Suppressor macrophage treated with lipopolysaccharide for 4 hours (primary cell): ENCODE data around the gene CERS6.
"Not testable (repeated sequence)": the region's sequence is repeated elsewhere in the genome, so short reads cannot be mapped to it uniquely, and the experiment has no call there.

ENCODE experiments used
- DNase-seq: peaks from one replicate; pipeline ENCODE4 v3.0.0-alpha.2; 2020

Gene CERS6

DNA sequence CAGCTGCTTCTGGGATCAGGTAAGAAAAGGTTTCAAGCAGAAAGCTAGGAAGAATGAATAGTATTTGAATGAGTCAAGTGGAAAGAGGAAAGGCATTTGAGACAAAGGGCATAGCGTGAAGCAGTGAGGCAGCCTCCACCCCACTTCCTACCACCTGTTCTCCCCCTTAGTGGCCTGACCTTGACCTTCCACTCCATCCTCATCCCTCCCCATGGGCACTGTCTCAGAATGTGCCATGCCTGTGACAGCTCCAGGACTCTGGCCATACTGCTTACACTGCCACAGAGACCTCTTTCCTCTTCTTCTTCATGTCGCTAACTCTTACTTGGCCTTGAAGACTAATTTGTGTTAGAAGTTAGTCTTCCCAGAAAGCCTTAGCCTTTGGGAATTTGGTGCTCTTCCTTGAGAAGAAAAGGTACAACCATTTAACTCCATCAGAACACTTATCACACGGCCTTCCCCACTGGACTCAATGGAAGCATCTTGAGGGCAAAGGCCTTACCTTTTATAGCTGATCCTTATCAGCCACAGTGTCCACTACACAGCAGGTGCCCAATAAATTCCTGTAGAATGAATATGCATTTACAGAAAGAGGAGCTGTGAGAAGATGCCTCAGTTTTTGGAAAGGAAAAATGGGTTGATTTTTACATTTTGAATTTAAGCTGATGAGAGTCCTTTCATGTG, 331.2 kb downstream of the CERS6 start:
- no peak for DNase-seq

DNA sequence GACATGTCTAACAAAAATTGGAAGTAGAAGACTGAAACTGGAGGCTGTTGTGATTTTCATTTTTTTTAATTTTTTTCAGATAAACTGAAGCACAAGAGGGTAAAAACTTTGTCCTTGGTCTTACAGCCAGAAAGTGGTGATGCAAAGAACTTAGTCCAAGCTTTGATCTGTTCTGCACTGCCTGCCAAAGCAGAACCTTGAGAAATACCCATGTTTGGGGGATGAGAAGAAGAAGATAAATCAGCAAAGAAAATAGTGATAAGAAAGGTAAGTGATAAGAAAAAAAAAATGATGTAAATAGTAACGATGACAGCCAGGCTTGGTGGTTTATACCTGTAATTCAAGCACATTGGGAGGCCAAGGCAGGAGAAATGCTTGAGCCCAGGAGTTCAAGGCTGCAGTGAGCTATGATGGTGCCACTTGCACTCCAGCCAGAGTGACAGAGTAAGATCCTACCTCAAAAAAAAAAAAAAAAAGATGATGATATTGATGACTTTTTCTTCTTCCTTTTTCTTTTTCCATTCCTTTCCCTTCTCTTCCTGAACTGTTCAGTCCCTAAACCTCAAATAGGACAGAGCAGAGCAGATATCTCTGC, 331.8 kb downstream of the CERS6 start:
- no peak for DNase-seq

DNA sequence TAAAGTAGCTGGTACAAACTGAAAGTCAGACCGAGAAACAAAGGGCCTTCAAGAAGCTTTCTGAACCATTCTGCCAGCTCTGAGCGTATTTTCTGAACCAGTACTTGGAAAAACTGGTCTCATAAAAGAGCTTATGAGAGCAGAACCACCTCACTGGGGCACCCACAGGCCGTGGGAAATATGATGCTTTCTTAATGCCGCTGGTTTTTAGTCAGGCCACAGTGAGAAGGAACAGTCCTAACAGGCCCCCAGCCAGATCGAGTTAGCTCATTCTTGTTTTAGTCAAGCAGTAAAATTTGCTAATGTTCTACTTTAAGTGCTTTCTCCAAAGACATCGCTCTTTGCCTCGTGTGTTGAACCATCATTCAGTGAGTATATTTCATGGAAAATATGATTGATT, 333.7 kb downstream of the CERS6 start:
- DNase-seq: no peak

DNA sequence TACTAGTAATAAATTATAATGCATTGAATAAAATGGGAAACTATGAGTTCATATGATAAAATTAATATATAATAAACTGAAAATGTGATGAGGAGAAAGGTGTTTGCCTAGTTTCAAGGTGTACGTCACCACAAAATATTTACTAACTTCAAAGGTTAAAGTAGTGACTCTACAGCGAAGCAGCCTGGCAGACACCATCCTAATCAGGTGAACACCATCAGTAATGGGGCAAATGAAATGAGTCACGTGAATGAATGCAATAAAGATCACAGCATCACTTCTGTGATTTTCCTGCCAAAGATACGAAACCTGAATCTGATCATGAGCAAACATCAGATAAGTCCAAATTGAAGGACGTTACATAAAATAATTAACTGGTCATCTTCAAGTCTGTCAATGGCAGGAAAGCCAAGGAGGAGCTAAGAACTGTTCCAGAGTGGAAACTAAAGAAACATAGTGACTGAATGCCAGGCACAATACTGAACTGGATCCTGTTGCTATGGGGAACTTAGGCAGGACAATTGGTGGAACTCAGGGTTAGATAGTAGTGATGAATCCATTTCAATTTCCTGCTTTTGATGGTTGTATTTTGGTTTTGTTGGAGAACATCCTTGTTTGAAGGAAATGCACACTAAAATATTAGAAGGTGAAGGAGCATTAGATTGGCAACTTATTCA, 334.3 kb downstream of the CERS6 start:
- DNase-seq: no peak

DNA sequence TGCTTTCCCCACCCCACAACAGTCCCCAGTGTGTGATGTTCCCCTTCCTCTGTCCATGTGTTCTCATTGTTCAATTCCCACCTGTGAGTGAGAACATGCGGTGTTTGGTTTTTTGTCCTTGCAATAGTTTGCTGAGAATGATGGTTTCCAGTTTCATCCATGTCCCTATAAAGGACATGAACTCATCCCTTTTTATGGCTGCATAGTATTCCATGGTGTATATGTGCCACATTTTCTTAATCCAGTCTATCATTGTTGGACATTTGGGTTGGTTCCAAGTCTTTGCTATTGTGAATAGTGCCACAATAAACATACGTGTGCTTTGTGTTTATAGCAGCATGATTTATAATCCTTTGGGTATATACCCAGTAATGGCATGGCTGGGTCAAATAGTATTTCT, 335.1 kb downstream of the CERS6 start:
- DNase-seq: not testable (repeated sequence)

DNA sequence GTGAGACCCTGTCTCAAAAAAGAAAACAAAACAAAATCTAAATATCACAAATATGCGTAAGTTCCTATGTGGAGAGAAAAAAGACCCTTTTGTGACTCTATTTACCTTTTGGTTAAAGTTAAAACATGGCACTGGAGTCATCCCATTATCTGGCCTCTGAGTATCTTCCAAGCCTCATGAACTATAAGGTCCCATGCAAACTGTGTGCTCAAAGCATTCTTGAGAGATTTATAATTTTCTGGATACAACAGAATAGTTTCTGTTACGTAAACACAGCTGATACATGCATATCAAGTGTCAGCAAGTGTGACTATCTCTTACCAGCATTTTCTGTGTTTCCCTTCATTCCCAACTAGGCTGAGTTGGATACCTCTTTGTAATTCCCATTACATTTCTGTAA, 337.5 kb downstream of the CERS6 start:
- DNase-seq: no peak

DNA sequence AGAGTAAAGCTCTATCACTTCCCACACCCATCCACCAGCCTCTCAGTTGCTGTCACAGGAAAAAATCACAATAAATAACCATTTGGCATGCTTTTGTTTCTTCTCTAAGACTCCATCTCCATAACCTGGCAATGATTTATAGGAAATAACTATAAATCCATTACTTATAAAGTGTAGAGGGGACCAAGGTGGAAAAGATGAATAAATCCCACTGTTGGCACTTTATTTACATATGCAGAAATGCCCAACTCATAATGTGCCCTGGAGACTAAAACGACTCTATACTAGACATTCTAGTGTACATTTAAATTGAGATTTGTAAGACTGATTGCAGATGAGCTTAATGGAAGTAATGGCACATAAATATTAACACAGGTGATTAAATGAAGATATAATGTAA, 338.9 kb downstream of the CERS6 start:
- no peak for DNase-seq

DNA sequence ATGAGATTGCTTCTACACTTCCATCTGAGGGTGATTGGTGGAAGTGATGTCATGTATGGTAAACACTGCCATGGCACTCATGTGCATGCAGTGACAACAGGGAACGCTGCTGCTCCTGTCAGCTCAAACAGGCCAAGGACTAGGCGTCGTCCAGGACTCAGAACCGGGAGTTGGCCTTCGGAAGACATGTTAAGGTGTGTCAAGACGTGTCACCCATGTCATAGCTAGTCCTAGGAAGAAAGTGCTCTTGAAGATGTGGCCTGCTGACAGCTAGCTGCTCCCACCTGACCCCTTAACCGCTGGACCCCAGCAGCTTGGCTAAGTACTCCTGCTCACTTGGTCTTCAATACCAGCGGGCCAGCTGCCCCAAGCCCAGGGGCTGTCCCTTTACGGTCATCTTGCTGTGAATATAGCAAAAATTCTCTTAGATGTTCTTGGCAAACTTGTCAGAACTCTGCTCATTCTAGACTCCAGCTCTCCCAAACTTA, 340.1 kb downstream of the CERS6 start:
- no peak for DNase-seq

DNA sequence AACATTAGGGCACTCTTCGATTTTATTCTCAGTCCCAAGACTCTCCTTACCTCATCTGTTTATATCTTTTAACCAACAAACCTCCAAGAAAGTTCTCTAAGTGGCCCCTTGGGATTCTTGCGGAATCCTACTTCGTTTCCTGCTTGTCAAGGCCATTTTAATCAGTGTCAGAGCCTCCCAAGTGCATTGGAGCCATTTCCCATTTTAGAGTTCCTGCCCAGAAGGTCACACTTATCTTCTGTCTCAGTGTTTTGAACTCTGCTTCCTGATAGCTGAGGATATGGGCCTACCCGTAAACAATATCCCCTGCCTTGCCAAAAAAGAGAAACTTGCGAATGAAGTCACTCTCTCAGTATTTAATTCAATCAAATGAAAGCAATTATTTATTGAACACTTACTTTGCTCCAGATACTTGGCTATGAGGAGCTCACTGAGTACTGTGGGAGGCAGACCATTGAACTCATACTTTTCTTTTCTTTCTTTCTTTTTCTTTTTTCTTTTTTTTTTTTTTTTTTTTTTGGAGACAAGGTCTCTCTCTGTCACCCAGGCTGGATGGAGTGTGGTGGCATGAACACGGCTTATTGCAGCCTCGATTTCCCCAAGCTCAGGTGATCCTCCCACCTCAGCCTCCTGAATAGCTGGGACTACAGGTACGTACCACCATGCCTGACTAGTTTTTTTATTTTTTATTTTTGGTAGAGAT, 340.7 kb downstream of the CERS6 start:
- DNase-seq: no peak

DNA sequence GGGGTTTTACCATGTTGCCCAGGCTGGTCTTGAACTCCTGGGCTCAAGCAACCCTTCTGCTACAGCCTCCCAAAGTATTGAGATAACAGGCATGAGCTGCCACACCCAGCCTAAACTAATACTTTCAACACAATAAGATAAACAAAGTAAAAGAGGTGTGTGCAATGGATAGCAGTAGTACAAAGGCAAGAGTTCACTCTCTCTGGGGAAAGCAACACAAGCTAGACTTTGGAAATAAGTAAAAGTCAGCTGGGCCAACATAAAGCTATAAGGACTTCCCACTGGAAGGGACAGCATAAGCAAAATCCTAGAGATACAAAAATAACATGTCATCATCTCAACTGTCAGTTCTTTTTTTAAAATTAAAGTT, 341.2 kb downstream of the CERS6 start:
- no peak for DNase-seq

DNA sequence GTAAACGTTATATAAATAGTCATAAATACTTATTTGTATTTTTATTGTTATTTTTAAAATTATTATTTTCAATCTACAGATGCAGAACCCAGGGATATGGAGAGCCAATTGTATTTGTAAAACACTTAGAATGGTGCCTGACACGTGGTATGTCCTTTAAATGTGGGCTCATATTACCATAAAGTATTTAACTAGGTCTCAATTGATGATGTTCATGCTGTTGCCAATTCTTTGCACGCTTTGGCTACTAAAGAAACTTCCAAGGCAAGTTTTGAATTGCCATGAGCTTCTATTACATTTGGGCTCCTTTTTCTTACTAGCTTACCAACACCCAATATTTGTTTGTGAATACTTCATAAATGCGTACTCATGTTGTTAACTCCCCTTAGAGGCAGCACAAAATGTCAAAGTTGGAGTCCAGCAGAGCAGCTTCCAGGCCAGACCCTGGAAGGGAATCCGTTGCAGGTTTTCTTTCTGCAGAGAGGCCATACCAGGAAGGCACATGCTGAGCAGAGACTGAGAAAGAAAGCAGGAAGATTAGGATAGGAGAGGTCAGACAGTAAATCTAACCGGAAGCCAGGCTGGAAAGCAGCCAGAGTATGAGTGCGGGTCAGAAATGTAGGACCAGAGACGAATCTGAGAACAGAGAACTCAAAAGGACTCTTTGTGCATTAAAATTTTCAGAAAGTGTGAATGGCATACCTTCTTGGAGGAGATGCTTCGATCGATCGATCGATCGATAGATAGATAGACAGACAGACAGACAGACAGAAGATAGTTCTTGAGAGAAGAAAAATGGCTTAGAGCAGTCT, 342.2 kb downstream of the CERS6 start:
- no peak for DNase-seq

DNA sequence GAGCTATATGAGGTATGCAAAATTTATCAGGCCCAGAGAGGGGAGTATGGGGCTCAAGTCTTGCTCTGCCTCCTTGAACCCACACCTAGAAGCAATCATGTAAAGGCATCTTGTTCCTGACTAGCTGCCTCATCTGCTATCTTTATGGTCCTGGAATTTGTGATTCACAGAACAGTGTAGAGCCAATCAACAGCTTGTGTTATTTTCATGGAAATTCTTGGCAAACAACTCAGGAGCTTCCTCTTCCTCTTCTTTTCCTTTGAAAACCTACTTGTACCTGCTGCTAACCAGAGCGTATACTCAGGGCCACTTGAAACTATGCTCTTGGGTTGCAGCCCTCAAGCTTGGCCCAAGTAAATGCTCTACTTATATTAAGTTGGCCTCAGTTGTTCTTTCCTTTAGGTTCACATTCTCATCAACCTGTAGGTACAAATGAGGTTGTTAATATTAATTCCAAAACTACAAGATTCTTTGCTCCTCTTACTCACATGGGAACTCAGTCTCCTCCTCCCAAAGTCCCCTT, 342.9 kb downstream of the CERS6 start:
- DNase-seq: no peak

DNA sequence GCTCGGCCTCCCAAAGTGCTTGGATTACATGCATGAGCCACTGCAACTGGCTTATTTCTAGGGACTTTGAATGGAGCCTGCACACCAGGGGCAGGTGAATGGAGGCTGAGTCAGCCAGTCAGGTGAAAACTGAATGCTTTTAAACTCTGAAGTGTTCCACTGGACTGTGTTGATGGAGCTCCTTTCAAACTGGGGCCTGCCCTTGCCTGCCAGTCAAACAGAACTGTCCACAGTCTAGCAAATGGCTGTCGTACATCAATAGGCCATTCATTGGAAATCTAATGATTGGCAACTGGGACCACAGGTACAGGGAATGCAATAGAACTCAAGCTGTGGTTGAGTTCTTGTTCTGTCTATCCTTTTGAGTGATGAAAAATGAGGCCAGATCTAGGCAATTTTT, 345.4 kb downstream of the CERS6 start:
- DNase-seq: no peak

DNA sequence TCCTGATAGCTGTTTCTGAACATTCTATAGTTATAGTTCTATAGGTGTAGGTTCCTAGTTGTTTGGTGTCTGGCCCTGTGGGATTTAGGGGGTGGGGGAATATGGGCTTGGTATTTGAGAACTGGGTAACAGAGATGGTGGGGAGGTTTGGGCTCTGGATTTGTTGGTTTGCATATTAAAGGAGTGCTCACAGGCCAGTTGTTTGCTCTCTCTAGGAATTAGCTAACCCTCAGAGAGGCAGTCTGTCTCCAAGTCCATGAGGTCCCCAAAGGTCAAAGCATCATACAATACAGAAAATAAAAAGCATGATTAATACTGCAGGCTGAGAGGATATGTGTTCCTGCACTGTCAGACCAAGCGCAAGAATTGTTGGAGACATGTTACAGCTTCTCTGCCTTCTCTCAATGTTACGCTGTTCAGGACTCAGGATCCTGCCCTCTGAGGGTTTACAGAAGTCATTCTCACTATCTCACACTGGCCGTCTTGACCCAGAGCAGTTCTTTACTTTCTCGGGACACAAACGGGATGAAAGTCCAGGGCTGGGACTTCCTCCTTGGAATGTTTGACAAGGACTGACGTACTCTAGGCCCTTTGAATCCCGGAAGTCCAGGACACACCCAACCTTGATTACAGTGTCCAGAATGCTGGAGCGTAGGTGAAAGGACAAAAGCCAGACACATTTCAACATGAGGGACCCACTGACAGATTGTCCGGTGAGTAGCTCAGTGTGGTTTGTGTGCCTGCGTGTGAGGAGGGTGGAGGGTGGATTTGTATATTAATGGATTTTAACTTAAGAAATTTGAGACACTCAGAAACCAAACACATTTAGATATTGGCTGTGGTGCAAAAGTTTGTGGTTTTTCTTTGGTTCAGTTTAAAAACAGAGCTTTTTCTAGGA, 346.1 kb downstream of the CERS6 start, which contains the start of gene NOSTRIN:
Gene NOSTRIN, plus strand, starts transcription at position 677 of the 898 bp plus-strand sequence. Its CDS starts 10 bp downstream, at position 687.
- DNase-seq: no peak

DNA sequence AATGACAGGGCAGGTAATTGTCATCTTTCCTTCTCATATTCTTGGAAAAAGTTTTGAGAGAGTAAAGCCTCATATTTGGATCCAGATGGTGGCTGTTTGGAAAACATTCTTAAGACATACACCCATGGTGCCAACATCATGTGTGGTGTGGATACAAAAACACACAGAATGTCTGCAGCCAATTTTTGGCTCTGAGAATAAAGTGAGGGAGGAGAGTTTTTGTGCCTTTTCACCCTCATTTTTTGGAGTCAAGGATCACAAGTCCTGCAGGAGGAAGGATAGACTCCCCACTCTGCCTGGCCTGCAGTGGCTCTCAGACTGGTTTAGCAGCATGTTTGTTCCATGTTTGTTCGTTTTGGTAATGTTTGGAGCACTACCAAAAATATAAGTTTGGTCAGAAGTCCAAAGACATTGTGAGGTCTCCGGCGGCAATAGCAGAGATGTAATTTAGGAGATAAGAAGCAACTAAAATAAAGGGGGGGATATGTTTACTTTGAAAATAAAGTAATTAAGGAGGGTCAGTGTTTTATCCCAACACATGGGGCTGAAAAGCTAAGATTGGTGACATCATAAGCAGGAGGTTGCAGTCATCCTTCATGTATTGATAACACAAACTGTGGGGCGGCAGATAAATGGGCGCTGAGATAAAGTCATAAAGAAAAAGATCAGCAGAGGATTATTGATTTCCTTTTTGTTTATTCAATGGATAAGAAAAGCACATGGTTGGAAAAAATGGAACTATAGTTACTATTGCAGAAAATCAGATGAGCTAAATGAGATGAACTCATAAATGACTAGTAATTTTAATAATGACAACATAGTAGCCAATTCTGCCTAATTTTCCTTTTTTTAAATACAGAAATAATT, 347.0 kb downstream of the CERS6 start:
- no peak for DNase-seq

DNA sequence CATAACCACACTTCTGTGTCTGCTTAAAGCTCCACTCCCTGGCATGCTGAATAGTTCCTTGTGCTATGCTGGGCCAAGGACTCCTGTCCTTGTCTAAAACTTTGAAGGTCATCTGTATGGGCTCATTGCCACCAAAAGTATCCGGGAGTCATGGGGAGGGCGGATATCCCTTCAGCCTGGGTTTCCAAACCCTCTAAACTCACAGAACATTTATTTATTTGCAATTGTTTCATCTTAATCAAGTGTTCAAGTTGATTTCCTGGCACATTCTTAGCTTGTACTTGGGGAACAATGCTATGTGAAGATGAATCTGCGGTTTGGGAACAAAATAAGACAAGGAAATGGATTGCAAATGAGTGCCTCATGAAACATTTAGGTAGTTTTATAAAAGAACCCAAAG, 348.1 kb downstream of the CERS6 start:
- DNase-seq: no peak

DNA sequence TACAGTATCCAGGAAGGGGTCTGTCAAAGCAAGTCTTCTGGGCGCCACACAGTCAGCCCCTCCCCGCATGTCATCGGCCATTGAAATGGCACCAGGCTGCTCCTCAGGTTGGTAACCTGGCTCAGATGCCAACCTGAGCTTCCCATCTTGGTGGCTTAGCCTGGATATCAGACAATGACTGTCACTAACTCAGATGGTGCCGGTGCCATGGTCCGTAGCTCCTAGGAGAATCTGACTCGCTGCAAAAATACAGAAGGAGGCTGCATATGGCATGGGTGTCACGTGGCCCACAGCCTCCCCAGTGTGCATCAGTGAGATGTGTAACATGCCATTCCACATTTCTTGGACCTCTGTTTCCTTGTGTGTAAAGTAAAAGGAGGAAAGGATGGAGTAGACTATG, 349.5 kb downstream of the CERS6 start:
- no peak for DNase-seq

DNA sequence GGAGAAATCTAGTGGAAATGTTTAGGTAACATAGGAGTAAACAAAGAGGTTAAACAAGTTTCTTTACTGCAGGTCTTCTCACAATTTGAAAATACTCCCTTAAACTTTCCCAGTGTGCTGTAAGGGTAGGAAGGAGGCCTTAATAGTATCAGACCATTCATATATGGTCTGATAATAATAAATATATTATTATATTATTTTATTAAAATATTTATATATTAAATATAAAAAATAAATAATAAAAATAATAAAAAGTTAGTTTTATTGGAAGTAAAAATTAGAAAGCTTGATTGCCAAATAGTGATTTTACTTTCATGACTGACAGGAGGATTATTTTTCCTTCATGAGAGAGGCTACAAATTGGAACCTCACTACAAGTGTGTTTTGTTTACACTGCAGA, 353.5 kb downstream of the CERS6 start:
- no peak for DNase-seq

DNA sequence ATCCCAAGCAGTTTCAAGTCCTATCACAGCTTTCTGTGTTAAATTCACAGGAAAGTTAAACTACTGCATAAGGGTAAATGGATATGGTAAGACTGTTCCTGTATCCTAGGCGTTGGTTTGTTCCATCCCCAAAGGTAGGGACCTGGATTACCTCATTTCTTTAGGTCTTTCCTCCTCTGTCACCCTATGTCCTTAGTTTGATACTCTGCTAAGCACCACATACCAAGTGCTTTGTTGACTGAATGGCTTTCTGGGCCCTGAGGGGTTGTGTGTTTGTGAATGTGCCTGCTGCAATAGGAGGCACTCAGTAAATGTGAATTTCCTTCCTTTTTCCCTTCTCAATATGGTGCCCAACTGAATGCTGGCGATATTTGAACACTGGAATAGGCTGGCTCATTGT, 354.2 kb downstream of the CERS6 start:
- no peak for DNase-seq

DNA sequence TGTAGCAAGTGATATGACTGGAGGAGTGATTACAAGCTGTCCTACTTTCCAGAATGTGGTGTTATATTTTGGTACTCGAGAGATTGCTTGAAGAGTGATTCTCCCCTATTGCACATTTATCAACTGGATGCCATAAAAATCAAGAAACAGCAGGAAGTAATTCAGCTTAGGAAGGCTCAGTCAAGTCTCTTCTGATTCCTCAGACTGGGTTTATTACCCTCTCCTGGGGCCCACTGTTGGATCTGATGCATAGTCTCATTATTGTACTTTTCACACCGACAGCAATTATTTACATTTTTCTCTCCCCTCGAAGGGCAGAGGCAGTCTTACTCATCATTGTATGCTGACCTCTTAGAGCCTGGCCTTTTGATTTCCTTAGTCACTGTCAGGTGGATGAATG, 355.6 kb downstream of the CERS6 start:
- DNase-seq: no peak
